Calu3 (cell line): Measurements from ENCODE around the gene EVA1C. TPM values are rescaled to one million over a fixed set of nuclear protein-coding genes. Genes with fewer than 3 reads are reported as not detected.
"Not testable (repeated sequence)": the region's sequence is repeated elsewhere in the genome, so short reads cannot be mapped to it uniquely, and the experiment has no call there.

Experiments used
- BruUV-seq: library from RNA; stranded (reverse); fragments of 400-500 nt; replicated peaks from 2 replicates; lab custom pipeline; 2021; lab: Mats Ljungman, UMichigan
- CTCF ChIA-PET: fragments of 300-600 bp; sonication (Branson Sonifier 250); formaldehyde crosslinking; loops from one replicate; lab custom pipeline; 2022; ENCODE audit warnings: antibody characterized with exemption; lab: Charles Lee
- DNase-seq: peaks from one replicate; pipeline ENCODE4 v3.0.0; 2022
- H3K27ac Mint-ChIP-seq: one replicate; pipeline ENCODE4 v1.8.0; 2022; ENCODE audit warnings: mixed read lengths; ENCODE audit not compliant: unreplicated experiment
- H3K27me3 Mint-ChIP-seq: one replicate; pipeline ENCODE4 v1.8.0; 2022; ENCODE audit warnings: mixed read lengths; ENCODE audit not compliant: unreplicated experiment
- H3K36me3 Mint-ChIP-seq: one replicate; pipeline ENCODE4 v1.8.0; 2022; ENCODE audit warnings: mild to moderate bottlenecking, moderate library complexity, mixed read lengths; ENCODE audit not compliant: insufficient read depth, unreplicated experiment
- H3K4me1 Mint-ChIP-seq: one replicate; pipeline ENCODE4 v1.8.0; 2022; ENCODE audit warnings: mild to moderate bottlenecking, low read depth, mixed read lengths; ENCODE audit not compliant: unreplicated experiment
- H3K4me3 Mint-ChIP-seq: one replicate; pipeline ENCODE4 v1.8.0; 2022; ENCODE audit warnings: mild to moderate bottlenecking, low read depth, moderate library complexity, mixed read lengths; ENCODE audit not compliant: unreplicated experiment
- H3K9me3 Mint-ChIP-seq: one replicate; pipeline ENCODE4 v1.8.0; 2022; ENCODE audit warnings: low read depth, mixed read lengths; ENCODE audit not compliant: unreplicated experiment
- CTCF ChIP-seq: fragments of 200-600 bp; IDR thresholded peaks from one replicate; pipeline ENCODE4 v1.8.0; 2022; ENCODE audit warnings: antibody characterized with exemption; ENCODE audit not compliant: unreplicated experiment
- intact Hi-C: fragments of 100-400 bp; cut with micrococcal nuclease; formaldehyde crosslinking; loops from one replicate; pipeline ENCODE4 v1.10.0; 2022; ENCODE audit not compliant: unreplicated experiment
- total RNA-seq: library from RNA; stranded (reverse); gene quantifications from 2 replicates; pipeline ENCODE4 v1.2.3, GENCODE V29; 2022

The EVA1C gene
- total RNA-seq, 1 experiment from 2014 or later, result 1.4 TPM

- Mint-ChIP-seq H3K9me3 (no peaks in the 10 kb centered on the region), H3K4me3 (no peak overlapping the region), H3K27ac (no peak overlapping the region), H3K4me1 (peaks cover 12% of the 10 kb centered on the region), H3K27me3 (no peaks in the 10 kb centered on the region), H3K36me3 (peaks cover 21% of the 10 kb centered on the region)
- intact Hi-C loops, result no loop called here
- no peak for TF ChIP-seq CTCF
- DNase-seq, result no peak
- CTCF ChIA-PET, result no interaction called here
- BruUV-seq, result no TSS peak
These were observed 26.2 kb upstream of the EVA1C start for GRCh38 chr21:32386195-32386870.

GRCh38 chr21:32387151-32387550, 25.4 kb upstream of the EVA1C start:
- no TSS peak for BruUV-seq
- peaks cover 27% of the 10 kb centered on the region for H3K36me3 Mint-ChIP-seq
- TF ChIP-seq CTCF, result no peak
- peaks cover 12% of the 10 kb centered on the region for H3K4me1 Mint-ChIP-seq
- H3K27me3 Mint-ChIP-seq, result no peaks in the 10 kb centered on the region
- no peak for DNase-seq
- no peaks in the 10 kb centered on the region for H3K9me3 Mint-ChIP-seq
- intact Hi-C loops, result no loop called here
- no peak overlapping the region for H3K4me3 Mint-ChIP-seq
- no peak overlapping the region for H3K27ac Mint-ChIP-seq
- CTCF ChIA-PET, result no interaction called here

GRCh38 chr21:32388306-32388705, 24.2 kb upstream of the EVA1C start:
- Mint-ChIP-seq H3K4me3 (no peak overlapping the region), H3K27me3 (no peaks in the 10 kb centered on the region), H3K27ac (no peak overlapping the region), H3K4me1 (peaks cover 12% of the 10 kb centered on the region), H3K9me3 (no peaks in the 10 kb centered on the region), H3K36me3 (peaks cover 37% of the 10 kb centered on the region)
- intact Hi-C loops, result no loop called here
- BruUV-seq, result no TSS peak
- TF ChIP-seq CTCF, result no peak
- no peak for DNase-seq
- CTCF ChIA-PET, result no interaction called here

- no peak overlapping the region for H3K4me3 Mint-ChIP-seq
- no peak for DNase-seq
- H3K36me3 Mint-ChIP-seq, result peaks cover 39% of the 10 kb centered on the region
- TF ChIP-seq CTCF, result no peak
- intact Hi-C loops, result no loop called here
- CTCF ChIA-PET, result no interaction called here
- H3K9me3 Mint-ChIP-seq, result no peaks in the 10 kb centered on the region
- H3K4me1 Mint-ChIP-seq, result peaks cover 19% of the 10 kb centered on the region
- H3K27me3 Mint-ChIP-seq, result no peaks in the 10 kb centered on the region
- BruUV-seq, result no TSS peak
- H3K27ac Mint-ChIP-seq, result no peak overlapping the region
These were observed 23.0 kb upstream of the EVA1C start for GRCh38 chr21:32389337-32390015.

GRCh38 chr21:32390537-32391224, 21.8 kb upstream of the EVA1C start:
- CTCF ChIA-PET, H3K27ac Mint-ChIP-seq, H3K27me3 Mint-ChIP-seq, DNase-seq, BruUV-seq, H3K4me3 Mint-ChIP-seq, H3K9me3 Mint-ChIP-seq, intact Hi-C loops: not testable (repeated sequence)
- H3K4me1 Mint-ChIP-seq, result peaks cover 19% of the 10 kb centered on the region
- H3K36me3 Mint-ChIP-seq, result peaks cover 29% of the 10 kb centered on the region
